GM19328 (cell line): ENCODE results near the gene CCR6.
A peak's percentile ranks its signal among the peaks of the same experiment; 100 is the strongest.

Experiments
- ATAC-seq: cut with Tn5 transposase; IDR thresholded peaks from one replicate; pipeline ENCODE4 v1.9.1; 2021; ENCODE audit warnings: mild to moderate bottlenecking, moderate library complexity; ENCODE audit not compliant: unreplicated experiment

CCR6 gene

GRCh38 chr6:167097770-167098169 lies 25.1 kb upstream of the CCR6 start:
- ATAC-seq = no peak

DNA sequence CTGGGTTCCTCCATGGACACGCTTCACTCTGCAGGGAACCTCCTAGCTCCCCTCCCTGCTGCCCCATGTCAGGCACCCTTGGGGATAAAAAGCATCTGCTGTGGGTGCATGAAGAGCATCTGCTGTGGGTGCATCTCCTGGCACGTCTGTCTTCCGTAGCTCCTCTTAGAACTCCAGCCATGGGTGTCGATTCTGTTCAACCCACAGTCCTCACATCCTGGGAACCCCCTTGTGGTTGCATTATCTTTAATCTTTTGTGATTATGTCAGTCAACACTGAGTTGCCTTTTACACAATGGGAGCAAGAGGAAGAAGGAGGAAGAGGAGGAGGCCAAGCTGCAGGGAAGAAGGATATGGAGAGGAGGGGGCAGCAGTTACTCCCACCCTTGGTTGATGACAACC lies 24.1 kb upstream of the CCR6 start:
- no peak for ATAC-seq

DNA sequence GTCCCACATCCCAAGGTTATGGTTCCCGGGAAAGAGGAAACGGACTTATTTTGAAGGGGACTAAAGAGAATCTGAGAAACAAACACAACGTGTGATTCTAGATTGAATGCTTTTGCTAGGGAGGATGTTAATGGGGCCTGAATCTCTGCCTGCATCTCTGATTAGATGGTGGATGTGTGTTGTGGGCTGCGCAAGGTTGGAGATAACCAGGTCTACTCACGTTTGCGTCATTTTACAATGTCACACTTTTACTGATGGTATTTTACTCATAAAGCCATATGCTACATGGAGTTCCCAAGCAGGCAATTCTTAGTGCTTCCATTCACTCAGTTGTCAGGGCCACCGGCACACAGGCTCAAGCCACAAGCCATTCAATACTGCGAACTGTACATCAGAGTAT lies 23.2 kb upstream of the CCR6 start:
- no peak for ATAC-seq

- no peak for ATAC-seq
These were observed 22.6 kb upstream of the CCR6 start for GRCh38 chr6:167100241-167100674.

DNA sequence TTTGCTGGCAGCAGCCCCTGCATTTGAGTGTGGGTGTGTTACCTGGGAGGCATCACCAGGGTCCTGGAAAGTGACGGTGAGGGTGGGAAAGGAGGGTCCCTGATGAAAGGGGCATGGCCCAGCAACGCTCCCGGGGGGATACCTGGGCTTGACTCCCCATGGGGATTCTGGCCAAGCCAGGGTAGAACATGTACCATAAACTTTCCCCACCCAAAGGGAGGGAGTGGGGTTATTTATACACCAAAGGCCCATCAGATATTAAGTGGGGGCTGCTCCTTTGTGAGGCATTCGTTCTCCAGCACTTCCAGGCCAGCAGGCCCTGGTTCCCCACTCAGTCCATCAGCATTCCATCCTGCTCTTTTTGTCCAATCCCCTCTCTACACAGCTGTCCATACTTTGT lies 20.6 kb upstream of the CCR6 start:
- ATAC-seq = no peak

DNA sequence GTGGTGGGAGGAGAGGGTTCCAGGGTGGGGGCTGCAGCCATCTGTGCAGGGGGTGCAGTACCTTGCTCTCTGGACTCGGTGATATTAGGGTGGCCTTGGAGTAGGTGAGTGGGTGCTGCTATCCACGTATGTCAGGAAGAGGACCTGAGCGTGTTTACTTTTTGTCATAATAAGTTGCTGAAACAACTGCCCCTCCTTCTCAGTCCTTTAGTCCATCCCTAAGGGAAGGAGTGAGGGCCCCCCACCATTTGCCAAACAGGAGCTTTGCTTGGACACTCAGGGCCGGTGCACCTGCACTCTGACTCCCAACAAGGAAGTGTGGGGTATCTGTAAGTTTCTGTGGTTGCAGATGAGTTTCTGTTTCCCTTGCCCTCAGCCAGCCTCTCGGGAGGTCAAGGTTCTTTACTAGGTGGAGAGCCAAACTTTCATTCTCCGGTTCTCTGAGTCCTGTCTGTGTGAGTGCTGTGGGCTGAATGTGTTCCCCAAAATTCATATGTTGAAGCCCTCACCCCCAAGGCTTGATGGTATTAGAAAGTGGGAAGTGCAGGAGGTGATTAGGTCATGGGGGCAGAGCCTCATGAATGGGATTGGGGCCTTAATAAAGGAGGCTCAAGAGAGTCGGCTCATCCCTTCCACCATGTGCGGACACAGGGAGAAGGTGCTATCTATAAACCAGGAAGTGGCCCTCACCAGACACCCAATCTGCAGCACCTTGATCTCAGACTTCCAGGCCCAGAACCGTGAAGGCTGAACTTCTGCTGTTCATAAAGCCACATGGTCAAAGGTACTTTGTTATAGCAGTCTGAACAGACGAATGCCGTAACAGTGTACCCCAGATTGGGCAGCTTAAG lies 19.6 kb upstream of the CCR6 start:
- peak; percentile 98 for ATAC-seq

- ATAC-seq = no peak
These were observed 18.5 kb upstream of the CCR6 start for GRCh38 chr6:167104388-167104787.

DNA sequence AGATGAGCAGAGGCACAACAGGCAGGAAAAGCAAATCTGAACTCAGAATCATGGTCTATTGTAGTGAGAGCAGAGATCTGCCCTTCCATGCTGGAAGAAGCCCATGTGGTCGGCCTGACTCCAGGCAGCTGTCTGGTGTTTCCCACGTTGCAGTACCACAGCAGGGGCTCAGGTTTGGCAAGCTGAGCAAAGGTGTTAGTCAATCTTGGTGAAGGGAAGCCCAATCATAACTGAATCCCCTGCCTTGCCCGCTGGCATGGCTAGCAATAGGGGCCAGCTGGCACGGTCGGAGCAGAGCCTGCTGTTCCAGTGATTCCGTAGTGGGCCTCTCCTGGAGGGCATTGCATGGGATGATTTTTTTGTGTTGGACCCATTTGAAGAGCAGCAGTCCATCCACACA lies 17.8 kb upstream of the CCR6 start:
- ATAC-seq = no peak

DNA sequence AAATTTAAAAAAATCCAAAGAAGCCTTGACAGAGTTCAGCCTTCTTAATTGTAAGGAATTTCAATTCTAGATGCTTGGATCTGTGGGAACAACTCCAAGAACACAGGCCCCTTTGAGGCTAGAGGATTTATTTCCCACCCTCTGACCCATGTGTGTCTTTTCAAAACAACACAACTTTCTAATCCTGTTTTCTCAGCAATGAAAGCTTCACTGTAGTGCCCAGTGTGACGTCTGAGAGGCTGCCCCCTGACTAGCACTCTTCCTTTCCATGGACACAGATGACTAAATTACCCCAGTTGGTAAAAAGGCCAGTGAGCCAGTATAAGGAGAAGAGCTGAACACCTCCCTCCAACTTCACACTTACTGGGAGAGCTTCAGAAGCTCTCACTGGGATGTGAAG lies 16.5 kb upstream of the CCR6 start:
- no peak for ATAC-seq

- no peak for ATAC-seq
These were observed 15.1 kb upstream of the CCR6 start for GRCh38 chr6:167107787-167108186.

DNA sequence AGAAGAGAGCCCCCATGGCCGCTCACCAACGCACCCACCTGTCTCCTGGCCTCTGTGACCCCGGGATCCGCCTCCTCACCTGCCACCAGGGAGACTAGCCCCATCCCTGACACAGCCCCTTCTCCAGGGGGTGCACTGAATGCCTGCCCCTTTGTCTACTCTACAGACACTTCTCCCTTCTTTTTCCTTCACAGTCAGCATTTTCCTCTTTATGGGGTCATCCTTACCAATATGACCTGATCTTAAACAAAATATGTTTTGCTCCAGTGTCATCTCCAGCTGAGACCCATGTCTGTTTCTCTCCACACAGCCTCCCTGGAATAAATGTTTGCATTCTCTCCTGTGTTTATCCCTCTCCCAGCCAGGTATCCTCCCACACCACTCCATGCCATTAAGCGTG lies 14.6 kb upstream of the CCR6 start:
- no peak for ATAC-seq

- no peak for ATAC-seq
These were observed 13.2 kb upstream of the CCR6 start for GRCh38 chr6:167109651-167110050.

DNA sequence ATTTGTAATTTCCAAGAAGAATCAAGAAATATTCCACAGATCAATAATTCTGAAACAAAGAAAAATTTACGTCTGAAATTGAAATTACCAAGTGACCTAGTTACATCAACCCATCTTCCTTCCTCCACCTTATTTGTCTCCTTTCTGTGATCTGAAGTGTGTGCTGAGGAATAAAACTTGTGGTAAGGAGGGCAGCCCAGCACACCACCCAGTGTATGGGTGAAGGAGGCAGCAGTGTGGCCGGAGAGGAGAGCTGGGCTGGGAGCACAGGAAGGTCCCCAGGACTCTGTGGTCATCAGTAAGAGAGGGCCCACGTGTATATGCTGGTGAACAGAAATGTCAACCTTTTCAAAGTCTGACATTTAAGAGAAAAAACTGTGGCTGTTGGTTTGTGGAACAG lies 11.3 kb upstream of the CCR6 start:
- no peak for ATAC-seq

DNA sequence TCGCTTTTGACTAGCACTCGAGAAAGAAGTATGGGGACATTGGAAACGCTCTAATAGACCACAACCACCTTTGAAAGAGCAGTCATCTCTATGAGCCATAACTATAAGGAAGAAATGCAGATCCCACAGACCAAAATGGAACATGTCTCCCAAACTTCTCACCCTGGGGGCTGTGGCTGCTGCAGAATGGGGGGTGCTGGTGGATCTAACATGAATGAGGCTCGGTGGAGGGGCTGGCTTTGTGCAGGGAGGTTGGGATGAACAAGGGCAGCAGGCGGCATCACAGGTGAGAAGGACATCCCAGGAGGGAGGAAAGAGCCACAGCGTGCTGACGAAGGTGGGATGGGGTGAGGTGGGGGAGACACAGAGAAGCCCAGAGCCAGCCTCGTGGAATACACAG lies 10.5 kb upstream of the CCR6 start:
- ATAC-seq = no peak

DNA sequence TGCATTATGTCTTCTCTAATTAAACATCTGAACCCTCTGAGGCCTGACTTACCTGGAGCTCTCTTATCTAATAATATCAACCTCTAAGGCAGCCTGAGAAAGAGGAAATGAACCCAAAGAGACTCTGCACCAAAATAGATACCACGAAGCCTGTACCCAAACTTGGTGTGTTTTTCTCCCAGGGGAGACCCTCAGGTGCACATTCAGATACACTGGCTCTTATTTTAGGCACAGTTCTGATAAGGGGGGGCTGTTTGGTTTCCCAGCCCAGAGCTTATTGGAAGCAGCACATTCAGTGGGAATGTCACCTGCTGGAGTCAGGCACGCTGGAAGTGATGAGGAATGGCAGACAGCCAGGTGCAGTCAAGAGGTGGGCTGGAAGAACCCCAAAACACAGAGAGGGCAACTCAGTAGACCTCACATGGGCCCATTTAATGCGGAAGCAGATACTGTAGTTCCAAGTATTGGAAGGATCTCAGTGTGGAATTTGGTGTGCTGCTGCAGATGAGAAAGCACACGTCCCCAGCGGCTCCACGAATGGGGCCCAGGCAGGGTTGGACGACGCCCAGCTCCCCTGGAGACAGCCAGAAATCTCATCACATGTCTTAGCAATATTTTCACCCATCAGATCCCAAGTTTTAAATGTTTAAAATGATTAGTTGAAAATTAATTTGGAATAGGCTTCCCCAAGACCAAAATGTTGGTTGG lies 9.7 kb upstream of the CCR6 start:
- peak; percentile 28 for ATAC-seq

DNA sequence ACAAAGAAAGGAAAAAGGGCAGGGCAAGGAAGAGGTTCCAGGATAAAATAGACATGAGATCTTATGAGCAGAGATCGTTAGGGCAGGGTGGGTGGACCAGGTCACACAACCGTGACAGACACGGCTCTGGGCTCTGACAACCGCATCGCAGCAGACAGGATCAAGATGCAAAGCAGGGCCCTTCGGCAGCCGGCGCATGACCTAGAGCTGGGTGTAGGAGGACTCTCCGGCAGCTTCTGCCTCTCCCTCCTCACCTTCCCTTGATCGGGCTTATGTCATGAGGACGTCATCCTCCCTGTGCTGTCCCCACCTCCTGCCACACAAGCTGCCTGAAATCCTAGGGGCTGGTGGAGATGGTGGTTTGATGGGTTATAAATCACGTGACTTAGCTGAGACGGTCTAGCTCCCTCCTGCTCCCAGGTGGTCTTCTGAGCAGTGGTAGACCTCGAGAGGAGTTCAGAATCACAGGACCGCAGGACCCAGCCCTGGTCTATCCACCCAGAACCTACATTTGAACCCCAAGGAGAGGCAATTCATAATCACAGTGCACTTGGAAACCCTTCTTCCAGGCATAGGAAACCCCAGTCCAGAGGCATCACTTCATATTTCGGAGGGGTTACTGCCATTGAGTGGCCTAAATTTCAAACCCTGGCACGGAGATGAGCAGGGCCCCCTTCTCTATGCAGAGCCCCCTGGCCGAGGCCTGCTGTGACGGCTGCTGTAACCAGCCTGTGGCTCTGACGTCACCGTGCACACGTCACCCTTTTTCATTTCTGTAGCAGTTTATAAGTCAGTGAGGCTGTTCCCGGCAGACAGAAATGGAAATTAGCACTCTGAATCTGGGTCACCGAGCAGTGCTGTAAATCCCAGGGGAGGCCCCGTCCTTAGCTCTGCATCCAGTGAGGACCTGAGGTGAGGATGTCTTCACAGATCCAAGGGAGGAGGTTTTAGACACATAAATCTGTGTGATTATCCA lies 8.7 kb upstream of the CCR6 start:
- ATAC-seq = peak; percentile 87

DNA sequence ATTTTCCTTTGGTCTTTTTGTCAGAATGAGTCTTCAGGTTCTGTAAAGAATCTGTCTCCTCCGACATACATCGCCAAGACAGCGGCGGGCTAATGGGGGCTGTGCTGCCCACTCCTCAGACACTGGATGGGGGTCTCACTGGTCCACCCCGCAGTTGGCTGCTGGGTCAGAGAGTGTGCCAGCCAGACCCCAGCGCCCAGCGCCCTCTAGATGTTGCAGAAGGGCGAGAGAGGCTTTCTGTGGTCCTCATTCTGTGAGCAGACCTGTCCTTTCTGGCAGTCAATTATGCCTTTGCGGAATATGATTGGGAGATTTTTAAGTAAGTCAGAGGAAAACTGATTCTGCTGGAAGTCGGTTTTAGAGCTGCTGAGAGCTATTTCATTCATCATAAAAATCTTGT lies 7.8 kb upstream of the CCR6 start:
- no peak for ATAC-seq

DNA sequence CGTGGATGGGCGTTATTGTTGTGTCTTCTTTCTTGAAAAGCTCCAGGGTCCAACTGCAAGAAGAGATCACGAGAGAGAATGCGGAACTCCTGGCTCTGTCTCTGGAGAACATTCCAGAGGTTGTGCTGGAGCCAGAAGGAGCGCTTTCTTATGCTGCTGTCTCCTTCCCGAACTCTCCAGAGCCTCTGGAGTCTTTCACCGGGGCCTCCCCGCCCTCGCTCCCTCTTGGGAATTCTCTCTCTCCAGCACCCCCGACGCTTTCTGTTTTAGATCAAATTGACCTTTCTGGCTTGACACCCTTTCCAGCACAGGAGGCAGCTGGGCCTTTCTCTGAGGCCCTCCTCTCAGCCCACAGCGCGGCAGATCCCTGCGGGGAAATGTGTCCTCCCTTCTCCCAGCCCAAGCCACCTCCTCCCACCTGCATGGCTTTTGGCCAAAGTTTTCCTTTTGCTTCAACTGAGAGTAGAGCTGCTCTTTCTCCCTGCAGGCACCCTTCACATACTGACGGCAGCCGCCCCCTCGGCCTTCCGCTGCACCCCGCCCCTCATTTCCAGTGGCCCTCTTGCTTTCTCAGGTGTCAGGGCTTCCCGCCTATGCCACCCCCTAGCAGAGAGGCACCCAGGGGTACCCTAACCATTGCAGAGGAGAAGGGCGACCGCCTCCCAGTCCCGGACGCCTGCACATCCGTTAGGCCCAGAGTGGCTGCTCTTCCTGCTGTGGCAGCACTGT lies 6.6 kb upstream of the CCR6 start:
- no peak for ATAC-seq

DNA sequence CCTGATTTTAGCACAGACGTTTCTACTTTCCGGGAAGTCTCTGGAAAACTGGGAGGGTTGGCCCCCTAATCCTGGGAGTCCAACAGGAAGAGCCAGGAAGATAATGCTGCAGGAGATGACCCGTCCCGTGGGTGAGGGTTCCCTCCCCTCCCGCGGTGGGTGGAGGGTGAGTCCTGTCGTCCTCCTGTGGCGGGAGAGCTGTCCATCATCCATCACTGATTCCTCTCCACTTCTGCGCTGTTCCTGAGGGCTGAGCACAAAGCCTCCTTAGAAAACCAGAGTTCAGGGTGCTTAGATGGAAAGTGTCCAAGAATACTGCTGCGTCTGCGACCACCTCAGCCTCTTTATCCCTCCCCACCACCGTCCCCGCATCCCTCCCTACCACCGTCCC lies 6.1 kb upstream of the CCR6 start:
- ATAC-seq = no peak

GRCh38 chr6:167118006-167118405 lies 4.9 kb upstream of the CCR6 start:
- no peak for ATAC-seq

GRCh38 chr6:167118839-167119238 lies 4.1 kb upstream of the CCR6 start:
- no peak for ATAC-seq
